Fibroblast of gingiva (primary cell): ENCODE results near the gene CAST.

Source experiments
- DNase-seq: peaks from one replicate; pipeline ENCODE4 v3.0.0-alpha.2; 2011; ENCODE audit warnings: low read depth

CAST gene

DNA sequence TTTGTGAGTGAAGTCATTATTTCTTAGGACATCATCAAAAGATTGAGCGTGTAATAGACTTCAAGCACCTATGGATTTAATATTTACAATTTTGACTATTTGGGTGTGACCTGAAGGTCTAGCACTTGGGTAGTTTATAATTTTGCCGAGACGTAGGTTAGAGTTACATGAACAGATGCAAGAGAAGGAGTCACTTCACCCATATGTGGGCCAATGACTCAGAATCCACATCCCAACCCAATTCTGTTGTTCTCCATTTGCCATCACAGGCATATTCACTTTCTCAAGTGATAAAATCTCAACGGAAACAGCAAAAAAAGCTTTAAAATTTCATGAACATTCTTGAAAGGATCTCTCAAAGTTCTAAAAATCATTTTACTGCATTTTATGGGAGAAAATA lies 157.6 kb downstream of the CAST start:
- DNase-seq, result no peak

DNA sequence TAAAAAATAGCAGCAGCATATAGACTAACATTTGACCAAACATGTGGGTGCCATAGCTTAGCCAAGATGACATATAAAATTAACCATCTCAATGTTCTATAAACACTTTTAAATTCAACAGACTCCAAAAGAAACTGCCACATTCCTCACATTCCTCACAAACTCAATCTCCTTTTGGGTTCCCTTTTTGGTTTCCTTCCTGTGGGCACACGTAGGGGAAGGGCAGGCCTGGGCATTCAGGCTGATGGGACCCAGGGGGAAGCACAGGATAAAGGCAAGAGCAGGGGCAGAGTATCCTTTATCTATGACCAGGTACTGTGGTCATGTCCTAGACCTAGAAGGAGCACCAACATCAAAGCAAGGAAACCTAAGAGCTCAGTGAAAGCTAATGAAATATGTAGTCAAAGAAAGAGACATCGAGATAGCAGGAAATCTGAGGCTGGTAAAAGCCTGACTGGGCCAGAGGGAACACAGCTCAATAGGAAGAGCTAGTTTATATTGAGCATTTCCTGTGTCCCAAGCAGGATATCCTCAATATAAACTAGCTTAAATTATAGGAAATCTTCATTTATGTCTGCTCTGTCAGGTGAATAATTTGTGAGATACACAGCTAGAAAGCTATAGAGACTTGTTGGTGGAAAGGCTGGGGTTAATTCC lies 159.2 kb downstream of the CAST start:
- no peak for DNase-seq

- DNase-seq, result no peak
Observed at GRCh38 chr5:96822686-96823459, 160.7 kb downstream of the CAST start.

GRCh38 chr5:96823900-96824380 lies 161.8 kb downstream of the CAST start:
- DNase-seq, result peak; percentile 29
